K562 (cell line): ENCODE results near the gene DPM1. TPM values are rescaled to one million over a fixed set of nuclear protein-coding genes. Genes with fewer than 3 reads are reported as not detected.

Experiments used
- CEBPB ChIP-seq: fragments of 450-650 bp; IDR thresholded peaks from 2 replicates; pipeline ENCODE4 v1.6.1; 2016; ENCODE audit warnings: missing genetic modification characterization, missing compliant biosample characterization
- FOS ChIP-seq: IDR thresholded peaks from 3 replicates; pipeline ENCODE4 v1.6.1; 2011; ENCODE audit not compliant: insufficient read length; ENCODE audit errors: extremely low read depth
- MEIS2 ChIP-seq: fragments of 450-650 bp; IDR thresholded peaks from 2 replicates; pipeline ENCODE4 v1.6.1; 2014; ENCODE audit warnings: mild to moderate bottlenecking; ENCODE audit not compliant: partially characterized antibody
- NBN ChIP-seq: fragments of 450-650 bp; IDR thresholded peaks from 2 replicates; pipeline ENCODE4 v1.6.1; 2016; ENCODE audit warnings: low read depth, mild to moderate bottlenecking
- NEUROD1 ChIP-seq: fragments of 150-350 bp; IDR thresholded peaks from 2 replicates; pipeline ENCODE4 v1.6.1; 2014; ENCODE audit warnings: borderline replicate concordance, low read length, low read depth; ENCODE audit not compliant: partially characterized antibody
- NRF1 ChIP-seq, 2 experiments: fragments of 450-650 bp; IDR thresholded peaks in 1 of 2; conservative IDR thresholded peaks in 1 of 2; 2 replicates each; pipeline ENCODE4 v1.6.1; 2014; ENCODE audit warnings: mild to moderate bottlenecking in 2 of 2
- PHTF2 ChIP-seq: fragments of 250-450 bp; sonication (Bioruptor Pico); IDR thresholded peaks from 2 replicates; pipeline ENCODE4 v1.5.0; 2021; ENCODE audit warnings: mild to moderate bottlenecking
- PTBP1 ChIP-seq: fragments of 200-400 bp; formaldehyde crosslinking; IDR thresholded peaks from 2 replicates; pipeline ENCODE4 v1.6.1; 2017; ENCODE audit warnings: low read depth, low read length
- PYGO2 ChIP-seq: fragments of 450-650 bp; IDR thresholded peaks from 2 replicates; pipeline ENCODE4 v1.6.1; 2016; ENCODE audit warnings: mild to moderate bottlenecking, missing genetic modification characterization, moderate library complexity, missing compliant biosample characterization
- ZMIZ1 ChIP-seq, 2 experiments: fragments of 150-350 bp in 1 of 2; IDR thresholded peaks; 2 replicates each; pipeline ENCODE4 v1.6.1; 2012 to 2016; ENCODE audit warnings: low read depth in 2 of 2, low read length in 2 of 2, mild to moderate bottlenecking in 1 of 2, moderate library complexity in 1 of 2
- ZNF124 ChIP-seq: sonication (generic); formaldehyde crosslinking; IDR thresholded peaks from 2 replicates; pipeline ENCODE4 v1.8.1; 2022; ENCODE audit warnings: missing genetic modification reagents
- ZNF212 ChIP-seq: fragments of 450-650 bp; formaldehyde crosslinking; IDR thresholded peaks from 2 replicates; pipeline ENCODE4 v1.4.0; 2020; ENCODE audit warnings: mild to moderate bottlenecking
- ZNF280B ChIP-seq: fragments of 250-450 bp; sonication (Bioruptor Pico); IDR thresholded peaks from 2 replicates; pipeline ENCODE4 v1.5.1; 2021; ENCODE audit warnings: mild to moderate bottlenecking
- ZNF507 ChIP-seq: conservative IDR thresholded peaks from 2 replicates; pipeline ENCODE4 v1.6.1; 2017; ENCODE audit warnings: missing genetic modification characterization, missing compliant biosample characterization
- ZNF583 ChIP-seq: fragments of 250-450 bp; sonication (Bioruptor Pico); IDR thresholded peaks from 2 replicates; pipeline ENCODE4 v1.4.0; 2020
- ZNF695 ChIP-seq: fragments of 450-650 bp; formaldehyde crosslinking; IDR thresholded peaks from 2 replicates; pipeline ENCODE4 v1.4.0; 2020; ENCODE audit warnings: mild to moderate bottlenecking, moderate library complexity
- ZNF785 ChIP-seq: fragments of 250-450 bp; sonication (Bioruptor Pico); IDR thresholded peaks from 2 replicates; pipeline ENCODE4 v1.4.0; 2020; ENCODE audit warnings: mild to moderate bottlenecking
- polyA plus RNA-seq, 8 experiments: library from polyadenylated mRNA; depleted of rRNA in 4 of 8; stranded (reverse) in 5 of 8; unstranded in 3 of 8; fragments of >200 nt; fragmentation: Nextera tagmentation in 2 of 8; fragmentation: Illumina TruSeq in 1 of 8; extraction: Ambion mirVana in 2 of 8; extraction: Trizol in 1 of 8; gene quantifications; 2 replicates each; pipeline versions ENCODE4 v1.2.1 to v1.2.3, GENCODE V29; 2011 to 2014; ENCODE audit warnings: inconsistent platforms in 1 of 8, missing spikeins in 1 of 8
- total RNA-seq, 7 experiments: library from RNA; depleted of rRNA in 6 of 7; stranded (reverse); fragments of >200 nt in 6 of 7; fragmentation: Illumina TruSeq in 2 of 7; extraction: Trizol in 2 of 7; gene quantifications; 2 replicates each; pipeline versions ENCODE4 v1.2.1 to v1.2.3, GENCODE V29; 2011 to 2021; ENCODE audit warnings: low replicate concordance in 1 of 7
- TF ChIP-seq, protein P1 (sequence below): sonication (generic); formaldehyde crosslinking; IDR thresholded peaks from 2 replicates; pipeline ENCODE4 v1.8.0; 2022; ENCODE audit warnings: mild to moderate bottlenecking, missing genetic modification reagents, borderline replicate concordance
- TF ChIP-seq, protein P2 (sequence below): sonication (generic); formaldehyde crosslinking; IDR thresholded peaks from 2 replicates; pipeline ENCODE4 v1.8.0; 2022; ENCODE audit warnings: missing genetic modification reagents, mild to moderate bottlenecking, borderline replicate concordance
- TF ChIP-seq, protein P3 (sequence below): sonication (generic); formaldehyde crosslinking; IDR thresholded peaks from 2 replicates; pipeline ENCODE4 v1.8.1; 2022; ENCODE audit warnings: missing genetic modification reagents

The DPM1 gene
- total and polyA plus RNA-seq, 9 of the 15 experiments (the other 6 are each of a cell fraction or from before 2014, with no cell fraction given), result 75.2 to 190 (median 153) TPM

DNA sequence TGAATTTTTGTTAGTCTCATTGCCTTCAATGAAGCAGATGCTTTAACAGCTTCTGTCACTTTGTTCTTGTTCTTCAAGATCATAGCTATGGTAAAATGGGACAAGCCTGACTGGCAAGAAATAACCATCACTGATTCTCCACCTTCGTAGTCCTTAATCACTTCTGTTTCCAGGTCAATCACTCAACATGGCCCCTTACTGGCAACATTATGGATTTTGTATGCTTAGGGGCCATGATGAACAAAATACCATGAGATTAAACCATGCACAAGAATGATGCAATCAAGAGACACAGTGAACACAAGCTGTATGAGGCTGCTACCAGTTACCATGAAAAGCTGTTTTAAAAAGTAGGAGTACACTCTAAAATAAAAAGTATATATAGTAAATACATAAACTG, 59.9 kb downstream of the DPM1 start (continued):
- no peak for TF ChIP-seq FOS
- no peak for TF ChIP-seq ZNF583
- no peak for TF ChIP-seq ZNF695
- TF ChIP-seq, protein P1, sequence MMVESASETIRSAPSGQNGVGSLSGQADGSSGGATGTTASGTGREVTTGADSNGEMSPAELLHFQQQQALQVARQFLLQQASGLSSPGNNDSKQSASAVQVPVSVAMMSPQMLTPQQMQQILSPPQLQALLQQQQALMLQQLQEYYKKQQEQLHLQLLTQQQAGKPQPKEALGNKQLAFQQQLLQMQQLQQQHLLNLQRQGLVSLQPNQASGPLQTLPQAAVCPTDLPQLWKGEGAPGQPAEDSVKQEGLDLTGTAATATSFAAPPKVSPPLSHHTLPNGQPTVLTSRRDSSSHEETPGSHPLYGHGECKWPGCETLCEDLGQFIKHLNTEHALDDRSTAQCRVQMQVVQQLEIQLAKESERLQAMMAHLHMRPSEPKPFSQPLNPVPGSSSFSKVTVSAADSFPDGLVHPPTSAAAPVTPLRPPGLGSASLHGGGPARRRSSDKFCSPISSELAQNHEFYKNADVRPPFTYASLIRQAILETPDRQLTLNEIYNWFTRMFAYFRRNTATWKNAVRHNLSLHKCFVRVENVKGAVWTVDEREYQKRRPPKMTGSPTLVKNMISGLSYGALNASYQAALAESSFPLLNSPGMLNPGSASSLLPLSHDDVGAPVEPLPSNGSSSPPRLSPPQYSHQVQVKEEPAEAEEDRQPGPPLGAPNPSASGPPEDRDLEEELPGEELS (CRISPR knock-in tag), result no peak
- no peak for TF ChIP-seq PHTF2 (CRISPR knock-in tag)
- TF ChIP-seq ZNF507 (tag), result no peak
- no peak for TF ChIP-seq NRF1 (conservative IDR thresholded peaks at IDR 0.05 in 1 of 2, IDR thresholded peaks at IDR 0.05 in 1 of 2)
- no peak for TF ChIP-seq MEIS2
- no peak for TF ChIP-seq ZNF124 (CRISPR knock-in tag)
- TF ChIP-seq PYGO2 (tag), result no peak
- peak; percentile 61 for TF ChIP-seq CEBPB (tag)
- TF ChIP-seq ZMIZ1 (IDR thresholded peaks at IDR 0.05; ENCODE audit: low read depth in 2 of 2, low read length in 2 of 2), result no peak
- no peak for TF ChIP-seq ZNF280B
- no peak for TF ChIP-seq NBN
- TF ChIP-seq NEUROD1, result no peak
- TF ChIP-seq, protein P2, sequence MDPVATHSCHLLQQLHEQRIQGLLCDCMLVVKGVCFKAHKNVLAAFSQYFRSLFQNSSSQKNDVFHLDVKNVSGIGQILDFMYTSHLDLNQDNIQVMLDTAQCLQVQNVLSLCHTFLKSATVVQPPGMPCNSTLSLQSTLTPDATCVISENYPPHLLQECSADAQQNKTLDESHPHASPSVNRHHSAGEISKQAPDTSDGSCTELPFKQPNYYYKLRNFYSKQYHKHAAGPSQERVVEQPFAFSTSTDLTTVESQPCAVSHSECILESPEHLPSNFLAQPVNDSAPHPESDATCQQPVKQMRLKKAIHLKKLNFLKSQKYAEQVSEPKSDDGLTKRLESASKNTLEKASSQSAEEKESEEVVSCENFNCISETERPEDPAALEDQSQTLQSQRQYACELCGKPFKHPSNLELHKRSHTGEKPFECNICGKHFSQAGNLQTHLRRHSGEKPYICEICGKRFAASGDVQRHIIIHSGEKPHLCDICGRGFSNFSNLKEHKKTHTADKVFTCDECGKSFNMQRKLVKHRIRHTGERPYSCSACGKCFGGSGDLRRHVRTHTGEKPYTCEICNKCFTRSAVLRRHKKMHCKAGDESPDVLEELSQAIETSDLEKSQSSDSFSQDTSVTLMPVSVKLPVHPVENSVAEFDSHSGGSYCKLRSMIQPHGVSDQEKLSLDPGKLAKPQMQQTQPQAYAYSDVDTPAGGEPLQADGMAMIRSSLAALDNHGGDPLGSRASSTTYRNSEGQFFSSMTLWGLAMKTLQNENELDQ (CRISPR knock-in tag), result no peak
- TF ChIP-seq ZNF785 (CRISPR knock-in tag), result no peak
- TF ChIP-seq, protein P3, sequence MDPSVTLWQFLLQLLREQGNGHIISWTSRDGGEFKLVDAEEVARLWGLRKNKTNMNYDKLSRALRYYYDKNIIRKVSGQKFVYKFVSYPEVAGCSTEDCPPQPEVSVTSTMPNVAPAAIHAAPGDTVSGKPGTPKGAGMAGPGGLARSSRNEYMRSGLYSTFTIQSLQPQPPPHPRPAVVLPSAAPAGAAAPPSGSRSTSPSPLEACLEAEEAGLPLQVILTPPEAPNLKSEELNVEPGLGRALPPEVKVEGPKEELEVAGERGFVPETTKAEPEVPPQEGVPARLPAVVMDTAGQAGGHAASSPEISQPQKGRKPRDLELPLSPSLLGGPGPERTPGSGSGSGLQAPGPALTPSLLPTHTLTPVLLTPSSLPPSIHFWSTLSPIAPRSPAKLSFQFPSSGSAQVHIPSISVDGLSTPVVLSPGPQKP, result no peak
- no peak for TF ChIP-seq PTBP1
- no peak for TF ChIP-seq ZNF212 (CRISPR knock-in tag)
